ENCODE measurements around the gene OLFML2A. TPM values are rescaled to one million over a fixed set of nuclear protein-coding genes. Genes with fewer than 3 reads are reported as not detected.

The OLFML2A gene
- total and polyA plus RNA-seq, 2 of the 13 experiments (the other 11 are each of a cell fraction or from before 2014, with no cell fraction given): 0.01 to 0.02 TPM

GRCh38 chr9:124790801-124791505 lies 14.0 kb downstream of the OLFML2A start (continued):
- TF ChIP-seq BCLAF1 (IDR thresholded peaks at IDR 0.05): no peak
- TF ChIP-seq ZGPAT (CRISPR knock-in tag; IDR thresholded peaks at IDR 0.05): no peak
- no peak for TF ChIP-seq TEAD2 (CRISPR knock-in tag; IDR thresholded peaks at IDR 0.05)
- no peak for TF ChIP-seq NFKB2 (CRISPR knock-in tag; IDR thresholded peaks at IDR 0.05; ENCODE audit: borderline replicate concordance)
- no peak for TF ChIP-seq SALL1 (CRISPR knock-in tag; IDR thresholded peaks at IDR 0.05)
- no peak for TF ChIP-seq CERS6 (CRISPR knock-in tag; IDR thresholded peaks at IDR 0.05)
- TF ChIP-seq THAP11 (CRISPR knock-in tag; IDR thresholded peaks at IDR 0.05): no peak
- no peak for TF ChIP-seq ZNF605 (CRISPR knock-in tag; IDR thresholded peaks at IDR 0.05)
- no peak for TF ChIP-seq ZBTB21 (CRISPR knock-in tag; IDR thresholded peaks at IDR 0.05)

Data from HepG2 (cell line).